GM23338 (cell line): ENCODE data around the gene SLC6A13. TPM values are rescaled to one million over a fixed set of nuclear protein-coding genes. Genes with fewer than 3 reads are reported as not detected.
"Not testable (repeated sequence)": the region's sequence is repeated elsewhere in the genome, so short reads cannot be mapped to it uniquely, and the experiment has no call there.

Source experiments
- ATAC-seq: fragments of 200-7000 bp; cut with Tn5 transposase; 3 replicates; pipeline ENCODE4 v1.9.1; 2020
- DNase-seq: peaks from one replicate; pipeline ENCODE4 v3.0.0-alpha.2; 2015; ENCODE audit warnings: low spot score
- H2AFZ ChIP-seq: fragments of 200-600 bp; sonication (generic); 2 replicates; pipeline ENCODE4 v1.8.0; 2016; ENCODE audit warnings: antibody characterized with exemption, mild to moderate bottlenecking, moderate library complexity
- H3F3A ChIP-seq: fragments of 200-600 bp; sonication (generic); replicated peaks from 2 replicates; pipeline ENCODE4 v1.8.0; 2017; ENCODE audit warnings: antibody characterized with exemption, mixed run types, low read depth
- H3K27ac ChIP-seq: fragments of 200-600 bp; sonication (generic); 2 replicates; pipeline ENCODE4 v1.6.1; 2016; ENCODE audit warnings: low read depth
- H3K27me3 ChIP-seq: fragments of 200-600 bp; sonication (generic); 2 replicates; pipeline ENCODE4 v1.8.0; 2016; ENCODE audit warnings: mild to moderate bottlenecking, mixed run types, moderate library complexity; ENCODE audit not compliant: insufficient read depth
- H3K36me3 ChIP-seq: fragments of 200-600 bp; sonication (generic); 2 replicates; pipeline ENCODE4 v1.8.0; 2016; ENCODE audit warnings: mild to moderate bottlenecking; ENCODE audit not compliant: insufficient read depth
- H3K4me1 ChIP-seq: fragments of 200-600 bp; sonication (generic); 2 replicates; pipeline ENCODE4 v1.8.0; 2016; ENCODE audit warnings: mild to moderate bottlenecking, moderate library complexity; ENCODE audit not compliant: insufficient read depth
- H3K4me2 ChIP-seq: fragments of 200-600 bp; sonication (generic); 2 replicates; pipeline ENCODE4 v1.7.1; 2017; ENCODE audit warnings: mixed run types
- H3K4me3 ChIP-seq: fragments of 200-600 bp; sonication (generic); 2 replicates; pipeline ENCODE4 v1.6.1; 2016; ENCODE audit warnings: mixed run types
- H3K79me2 ChIP-seq: fragments of 200-600 bp; sonication (generic); replicated peaks from 2 replicates; pipeline ENCODE4 v1.8.0; 2017; ENCODE audit warnings: mild to moderate bottlenecking; ENCODE audit not compliant: insufficient read depth
- H3K9me2 ChIP-seq: fragments of 200-600 bp; sonication (generic); 2 replicates; pipeline ENCODE4 v1.8.0; 2017; ENCODE audit not compliant: insufficient read depth
- H4K20me1 ChIP-seq: fragments of 200-600 bp; sonication (generic); replicated peaks from 2 replicates; pipeline ENCODE4 v1.8.0; 2017; ENCODE audit warnings: mild to moderate bottlenecking; ENCODE audit not compliant: insufficient read depth
- H3K27ac Mint-ChIP-seq: 2 replicates; pipeline ENCODE4 v1.8.0; 2020; ENCODE audit warnings: inconsistent platforms, mild to moderate bottlenecking, moderate library complexity, mixed read lengths
- H3K27me3 Mint-ChIP-seq: 3 replicates; pipeline ENCODE4 v1.8.0; 2022; ENCODE audit warnings: low read depth, mild to moderate bottlenecking, moderate library complexity, mixed read lengths, inconsistent platforms; ENCODE audit not compliant: insufficient read depth, poor library complexity
- H3K36me3 Mint-ChIP-seq: 3 replicates; pipeline ENCODE4 v1.8.0; 2021; ENCODE audit warnings: low read depth, mild to moderate bottlenecking, inconsistent platforms, moderate library complexity, mixed read lengths
- H3K4me1 Mint-ChIP-seq: 3 replicates; pipeline ENCODE4 v1.8.0; 2020; ENCODE audit warnings: mild to moderate bottlenecking, inconsistent platforms, mixed read lengths
- H3K4me3 Mint-ChIP-seq: 3 replicates; pipeline ENCODE4 v1.8.0; 2021; ENCODE audit warnings: moderate library complexity, mild to moderate bottlenecking, inconsistent platforms, mixed read lengths
- H3K9me3 Mint-ChIP-seq: 3 replicates; pipeline ENCODE4 v1.8.0; 2020; ENCODE audit warnings: moderate library complexity, mild to moderate bottlenecking, inconsistent platforms, mixed read lengths
- EZH2phosphoT487 ChIP-seq: fragments of 200-600 bp; sonication (generic); IDR thresholded peaks from one replicate; pipeline ENCODE4 v1.8.1; 2018; ENCODE audit warnings: antibody characterized with exemption; ENCODE audit not compliant: unreplicated experiment
- NANOG ChIP-seq: IDR thresholded peaks from 2 replicates; pipeline ENCODE4 v1.6.1; 2016; ENCODE audit warnings: antibody characterized with exemption, borderline replicate concordance
- STAT1 ChIP-seq: IDR thresholded peaks from one replicate; pipeline ENCODE4 v1.6.1; 2016; ENCODE audit warnings: antibody characterized with exemption; ENCODE audit not compliant: unreplicated experiment
- ZNF331 ChIP-seq: fragments of 250-450 bp; sonication (Bioruptor Pico); IDR thresholded peaks from 2 replicates; pipeline ENCODE4 v1.5.0; 2020; ENCODE audit warnings: low read depth, mild to moderate bottlenecking, moderate library complexity
- polyA plus RNA-seq: library from polyadenylated mRNA; unstranded; fragments of >200 nt; fragmentation: Nextera tagmentation; extraction: Ambion mirVana; gene quantifications from 2 replicates; pipeline ENCODE4 v1.2.1, GENCODE V29; 2016
- total RNA-seq: library from RNA; depleted of rRNA; stranded (reverse); fragments of >200 nt; shearing (Covaris generic); gene quantifications from 2 replicates; pipeline ENCODE4 v1.2.3, GENCODE V29; 2014
- TF ChIP-seq, protein P1 (sequence below): fragments of 250-450 bp; sonication (Bioruptor Pico); IDR thresholded peaks from 2 replicates; pipeline ENCODE4 v1.5.0; 2020; ENCODE audit warnings: mild to moderate bottlenecking, moderate library complexity
- TF ChIP-seq, protein P2 (sequence below): IDR thresholded peaks from 2 replicates; pipeline ENCODE4 v1.6.1; 2016; ENCODE audit warnings: antibody characterized with exemption
- TF ChIP-seq, protein P3 (sequence below), 2 experiments: fragments of 200-600 bp in 1 of 2; sonication (generic) in 1 of 2; conservative IDR thresholded peaks; 2 replicates each; pipeline versions ENCODE4 v1.5.1 to v1.6.1; 2016 to 2017; ENCODE audit warnings: antibody characterized with exemption in 2 of 2, low read depth in 2 of 2, mild to moderate bottlenecking in 2 of 2, moderate library complexity in 1 of 2

The SLC6A13 gene
- total and polyA plus RNA-seq, 2 experiments from 2014 or later: not detected

DNA sequence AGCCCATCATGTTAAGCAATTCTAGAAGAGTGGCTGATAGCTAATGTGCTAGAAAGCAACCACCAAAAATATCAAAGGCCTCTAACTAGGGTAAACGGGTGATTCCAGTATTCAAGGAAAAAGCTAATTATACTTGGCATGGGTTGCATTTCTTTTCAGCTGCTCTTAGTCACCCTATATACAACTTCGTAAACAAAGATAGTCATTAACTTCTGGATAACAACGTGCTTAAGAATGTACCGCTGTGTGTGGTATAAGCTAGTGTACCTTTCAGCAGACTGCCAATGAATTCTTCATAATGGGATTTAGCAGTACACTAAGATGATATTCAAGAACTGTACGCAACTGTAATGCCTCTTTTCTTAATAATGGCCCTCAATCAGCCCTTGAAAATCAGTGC lies 42.2 kb upstream of the SLC6A13 start (continued):
- TF ChIP-seq, protein P1, sequence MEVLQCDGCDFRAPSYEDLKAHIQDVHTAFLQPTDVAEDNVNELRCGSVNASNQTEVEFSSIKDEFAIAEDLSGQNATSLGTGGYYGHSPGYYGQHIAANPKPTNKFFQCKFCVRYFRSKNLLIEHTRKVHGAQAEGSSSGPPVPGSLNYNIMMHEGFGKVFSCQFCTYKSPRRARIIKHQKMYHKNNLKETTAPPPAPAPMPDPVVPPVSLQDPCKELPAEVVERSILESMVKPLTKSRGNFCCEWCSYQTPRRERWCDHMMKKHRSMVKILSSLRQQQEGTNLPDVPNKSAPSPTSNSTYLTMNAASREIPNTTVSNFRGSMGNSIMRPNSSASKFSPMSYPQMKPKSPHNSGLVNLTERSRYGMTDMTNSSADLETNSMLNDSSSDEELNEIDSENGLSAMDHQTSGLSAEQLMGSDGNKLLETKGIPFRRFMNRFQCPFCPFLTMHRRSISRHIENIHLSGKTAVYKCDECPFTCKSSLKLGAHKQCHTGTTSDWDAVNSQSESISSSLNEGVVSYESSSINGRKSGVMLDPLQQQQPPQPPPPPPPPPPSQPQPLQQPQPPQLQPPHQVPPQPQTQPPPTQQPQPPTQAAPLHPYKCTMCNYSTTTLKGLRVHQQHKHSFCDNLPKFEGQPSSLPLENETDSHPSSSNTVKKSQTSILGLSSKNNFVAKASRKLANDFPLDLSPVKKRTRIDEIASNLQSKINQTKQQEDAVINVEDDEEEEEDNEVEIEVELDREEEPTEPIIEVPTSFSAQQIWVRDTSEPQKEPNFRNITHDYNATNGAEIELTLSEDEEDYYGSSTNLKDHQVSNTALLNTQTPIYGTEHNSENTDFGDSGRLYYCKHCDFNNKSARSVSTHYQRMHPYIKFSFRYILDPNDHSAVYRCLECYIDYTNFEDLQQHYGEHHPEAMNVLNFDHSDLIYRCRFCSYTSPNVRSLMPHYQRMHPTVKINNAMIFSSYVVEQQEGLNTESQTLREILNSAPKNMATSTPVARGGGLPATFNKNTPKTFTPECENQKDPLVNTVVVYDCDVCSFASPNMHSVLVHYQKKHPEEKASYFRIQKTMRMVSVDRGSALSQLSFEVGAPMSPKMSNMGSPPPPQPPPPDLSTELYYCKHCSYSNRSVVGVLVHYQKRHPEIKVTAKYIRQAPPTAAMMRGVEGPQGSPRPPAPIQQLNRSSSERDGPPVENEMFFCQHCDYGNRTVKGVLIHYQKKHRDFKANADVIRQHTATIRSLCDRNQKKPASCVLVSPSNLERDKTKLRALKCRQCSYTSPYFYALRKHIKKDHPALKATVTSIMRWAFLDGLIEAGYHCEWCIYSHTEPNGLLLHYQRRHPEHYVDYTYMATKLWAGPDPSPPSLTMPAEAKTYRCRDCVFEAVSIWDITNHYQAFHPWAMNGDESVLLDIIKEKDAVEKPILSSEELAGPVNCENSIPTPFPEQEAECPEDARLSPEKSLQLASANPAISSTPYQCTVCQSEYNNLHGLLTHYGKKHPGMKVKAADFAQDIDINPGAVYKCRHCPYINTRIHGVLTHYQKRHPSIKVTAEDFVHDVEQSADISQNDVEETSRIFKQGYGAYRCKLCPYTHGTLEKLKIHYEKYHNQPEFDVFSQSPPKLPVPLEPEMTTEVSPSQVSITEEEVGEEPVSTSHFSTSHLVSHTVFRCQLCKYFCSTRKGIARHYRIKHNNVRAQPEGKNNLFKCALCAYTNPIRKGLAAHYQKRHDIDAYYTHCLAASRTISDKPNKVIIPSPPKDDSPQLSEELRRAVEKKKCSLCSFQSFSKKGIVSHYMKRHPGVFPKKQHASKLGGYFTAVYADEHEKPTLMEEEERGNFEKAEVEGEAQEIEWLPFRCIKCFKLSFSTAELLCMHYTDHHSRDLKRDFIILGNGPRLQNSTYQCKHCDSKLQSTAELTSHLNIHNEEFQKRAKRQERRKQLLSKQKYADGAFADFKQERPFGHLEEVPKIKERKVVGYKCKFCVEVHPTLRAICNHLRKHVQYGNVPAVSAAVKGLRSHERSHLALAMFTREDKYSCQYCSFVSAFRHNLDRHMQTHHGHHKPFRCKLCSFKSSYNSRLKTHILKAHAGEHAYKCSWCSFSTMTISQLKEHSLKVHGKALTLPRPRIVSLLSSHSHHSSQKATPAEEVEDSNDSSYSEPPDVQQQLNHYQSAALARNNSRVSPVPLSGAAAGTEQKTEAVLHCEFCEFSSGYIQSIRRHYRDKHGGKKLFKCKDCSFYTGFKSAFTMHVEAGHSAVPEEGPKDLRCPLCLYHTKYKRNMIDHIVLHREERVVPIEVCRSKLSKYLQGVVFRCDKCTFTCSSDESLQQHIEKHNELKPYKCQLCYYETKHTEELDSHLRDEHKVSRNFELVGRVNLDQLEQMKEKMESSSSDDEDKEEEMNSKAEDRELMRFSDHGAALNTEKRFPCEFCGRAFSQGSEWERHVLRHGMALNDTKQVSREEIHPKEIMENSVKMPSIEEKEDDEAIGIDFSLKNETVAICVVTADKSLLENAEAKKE: no peak
- TF ChIP-seq, protein P2, sequence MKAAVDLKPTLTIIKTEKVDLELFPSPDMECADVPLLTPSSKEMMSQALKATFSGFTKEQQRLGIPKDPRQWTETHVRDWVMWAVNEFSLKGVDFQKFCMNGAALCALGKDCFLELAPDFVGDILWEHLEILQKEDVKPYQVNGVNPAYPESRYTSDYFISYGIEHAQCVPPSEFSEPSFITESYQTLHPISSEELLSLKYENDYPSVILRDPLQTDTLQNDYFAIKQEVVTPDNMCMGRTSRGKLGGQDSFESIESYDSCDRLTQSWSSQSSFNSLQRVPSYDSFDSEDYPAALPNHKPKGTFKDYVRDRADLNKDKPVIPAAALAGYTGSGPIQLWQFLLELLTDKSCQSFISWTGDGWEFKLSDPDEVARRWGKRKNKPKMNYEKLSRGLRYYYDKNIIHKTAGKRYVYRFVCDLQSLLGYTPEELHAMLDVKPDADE: no peak
- TF ChIP-seq EZH2phosphoT487: no peak
- TF ChIP-seq ZNF331 (CRISPR knock-in tag): no peak
- TF ChIP-seq STAT1: no peak
- TF ChIP-seq NANOG: no peak
- TF ChIP-seq, protein P3, sequence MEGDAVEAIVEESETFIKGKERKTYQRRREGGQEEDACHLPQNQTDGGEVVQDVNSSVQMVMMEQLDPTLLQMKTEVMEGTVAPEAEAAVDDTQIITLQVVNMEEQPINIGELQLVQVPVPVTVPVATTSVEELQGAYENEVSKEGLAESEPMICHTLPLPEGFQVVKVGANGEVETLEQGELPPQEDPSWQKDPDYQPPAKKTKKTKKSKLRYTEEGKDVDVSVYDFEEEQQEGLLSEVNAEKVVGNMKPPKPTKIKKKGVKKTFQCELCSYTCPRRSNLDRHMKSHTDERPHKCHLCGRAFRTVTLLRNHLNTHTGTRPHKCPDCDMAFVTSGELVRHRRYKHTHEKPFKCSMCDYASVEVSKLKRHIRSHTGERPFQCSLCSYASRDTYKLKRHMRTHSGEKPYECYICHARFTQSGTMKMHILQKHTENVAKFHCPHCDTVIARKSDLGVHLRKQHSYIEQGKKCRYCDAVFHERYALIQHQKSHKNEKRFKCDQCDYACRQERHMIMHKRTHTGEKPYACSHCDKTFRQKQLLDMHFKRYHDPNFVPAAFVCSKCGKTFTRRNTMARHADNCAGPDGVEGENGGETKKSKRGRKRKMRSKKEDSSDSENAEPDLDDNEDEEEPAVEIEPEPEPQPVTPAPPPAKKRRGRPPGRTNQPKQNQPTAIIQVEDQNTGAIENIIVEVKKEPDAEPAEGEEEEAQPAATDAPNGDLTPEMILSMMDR (conservative IDR thresholded peaks at IDR 0.05; ENCODE audit: low read depth in 2 of 2): no peak

DNA sequence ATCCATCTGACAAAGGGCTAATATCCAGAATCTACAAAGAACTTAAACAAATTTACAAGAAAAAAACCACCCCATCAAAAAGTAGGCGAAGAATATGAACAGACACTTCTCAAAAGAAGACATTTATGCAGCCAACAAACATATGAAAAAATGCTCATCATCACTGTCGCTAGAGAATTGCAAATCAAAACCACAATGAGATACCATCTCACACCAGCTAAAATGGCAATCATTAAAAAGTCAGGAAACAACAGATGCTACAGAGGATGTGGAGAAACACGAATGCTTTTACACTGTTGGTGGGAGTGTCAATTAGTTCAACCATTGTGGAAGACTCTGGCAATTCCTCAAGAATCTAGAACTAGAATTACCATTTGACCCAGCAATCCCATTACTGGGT lies 40.1 kb upstream of the SLC6A13 start:
- H2AFZ ChIP-seq, H3K4me2 ChIP-seq, H3K4me3 ChIP-seq, H3K27me3 ChIP-seq, H3K27me3 Mint-ChIP-seq, DNase-seq, H3K4me1 ChIP-seq, H3K27ac Mint-ChIP-seq, H3K9me2 ChIP-seq, H3K4me1 Mint-ChIP-seq, H3K27ac ChIP-seq, H3F3A ChIP-seq, ATAC-seq, H3K9me3 Mint-ChIP-seq, H3K4me3 Mint-ChIP-seq, H4K20me1 ChIP-seq: not testable (repeated sequence)
- Histone ChIP-seq H3K79me2 (peaks cover 32% of the 10 kb centered on the region), H3K36me3 (peaks cover 12% of the 10 kb centered on the region)
- H3K36me3 Mint-ChIP-seq: peaks cover 88% of the 10 kb centered on the region

DNA sequence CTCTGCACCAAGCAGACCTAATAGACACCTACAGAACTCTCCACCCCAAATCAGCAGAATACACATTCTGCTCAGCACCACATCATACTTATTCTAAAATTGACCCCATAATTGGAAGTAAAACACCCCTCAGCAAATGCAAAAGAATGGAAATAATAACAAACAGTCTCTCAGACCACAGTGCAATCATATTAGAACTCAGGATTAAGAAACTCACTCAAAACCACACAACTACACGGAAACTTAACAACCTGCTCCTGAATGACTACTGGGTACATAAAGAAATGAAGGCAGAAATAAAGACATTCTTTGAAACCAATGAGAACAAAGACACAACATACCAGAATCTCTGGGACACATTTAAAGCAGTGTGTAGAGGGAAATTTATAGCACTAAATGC lies 37.5 kb upstream of the SLC6A13 start:
- H3K36me3 Mint-ChIP-seq: peaks cover 83% of the 10 kb centered on the region
- H3K27ac Mint-ChIP-seq, H3K27ac ChIP-seq, H3K4me2 ChIP-seq, H3K4me3 Mint-ChIP-seq, H3K27me3 ChIP-seq, ATAC-seq, DNase-seq, H4K20me1 ChIP-seq, H3F3A ChIP-seq, H3K4me1 ChIP-seq, H3K4me1 Mint-ChIP-seq, H3K9me3 Mint-ChIP-seq, H2AFZ ChIP-seq, H3K9me2 ChIP-seq, H3K4me3 ChIP-seq, H3K27me3 Mint-ChIP-seq: not testable (repeated sequence)
- Histone ChIP-seq H3K36me3 (peaks cover 16% of the 10 kb centered on the region), H3K79me2 (peaks cover 32% of the 10 kb centered on the region)

DNA sequence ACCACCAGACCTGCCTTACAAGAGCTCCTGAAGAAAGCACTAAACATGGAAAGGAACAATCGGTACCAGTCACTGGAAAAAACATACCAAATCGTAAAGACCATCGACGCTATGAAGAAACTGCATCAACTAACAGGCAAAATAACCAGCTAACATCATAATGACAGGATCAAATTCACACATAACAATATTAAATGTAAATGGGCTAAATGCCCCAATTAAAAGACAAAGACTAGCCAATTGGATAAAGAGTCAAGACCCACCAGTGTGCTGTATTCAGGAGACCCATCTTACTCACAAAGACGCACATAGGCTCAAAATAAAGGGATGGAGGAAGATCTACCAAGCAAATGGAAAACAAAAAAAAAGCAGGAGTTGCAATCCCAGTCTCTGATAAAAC lies 36.9 kb upstream of the SLC6A13 start:
- H3K27ac ChIP-seq, H3K4me1 Mint-ChIP-seq, DNase-seq, H3F3A ChIP-seq, H3K27ac Mint-ChIP-seq, H3K27me3 ChIP-seq, H3K4me2 ChIP-seq, H3K9me2 ChIP-seq, H3K4me3 ChIP-seq, H3K4me3 Mint-ChIP-seq, H3K27me3 Mint-ChIP-seq, H2AFZ ChIP-seq, H3K9me3 Mint-ChIP-seq, ATAC-seq, H3K4me1 ChIP-seq, H4K20me1 ChIP-seq: not testable (repeated sequence)
- Histone ChIP-seq H3K36me3 (peaks cover 22% of the 10 kb centered on the region), H3K79me2 (peaks cover 32% of the 10 kb centered on the region)
- H3K36me3 Mint-ChIP-seq: peaks cover 83% of the 10 kb centered on the region
